Measurements from ENCODE around the gene NSD2. TPM values are rescaled to one million over a fixed set of nuclear protein-coding genes. Genes with fewer than 3 reads are reported as not detected.

The NSD2 gene
- polyA plus RNA-seq, 1 donor from 2014 or later, result 51.6 TPM

GRCh38 chr4:1900624-1901023 lies 29.4 kb downstream of the NSD2 start:
- peaks cover 8% of the 10 kb centered on the region for H4K20me1 ChIP-seq (ENCODE audit: insufficient read depth)
- no peaks in the 10 kb centered on the region for H3K9me3 ChIP-seq (ENCODE audit: low read length)
- peaks cover 3% of the 10 kb centered on the region for H3K36me3 ChIP-seq (ENCODE audit: insufficient read depth, low read length)
- no peak overlapping the region for H3K4me2 ChIP-seq (ENCODE audit: low read length)
- no peak overlapping the region for H3K27ac ChIP-seq (ENCODE audit: low read length)
- H3K9ac ChIP-seq (ENCODE audit: low read length), result no peak overlapping the region
- H3F3A ChIP-seq (ENCODE audit: insufficient read depth, low read length, poor library complexity, severe bottlenecking), result no peaks in the 10 kb centered on the region
- H3K4me3 ChIP-seq (ENCODE audit: low read length), result no peak overlapping the region
- H3K27me3 ChIP-seq (ENCODE audit: insufficient read depth, low read depth, low read length), result no peaks in the 10 kb centered on the region
- no peak overlapping the region for H2AFZ ChIP-seq (ENCODE audit: low read depth, low read length)
- H3K79me2 ChIP-seq (replicated peaks; ENCODE audit: insufficient read depth, low read length), result peaks cover 67% of the 10 kb centered on the region
- H3K9me2 ChIP-seq (ENCODE audit: insufficient read depth, low read length), result no peaks in the 10 kb centered on the region
- TF ChIP-seq EP300 (conservative IDR thresholded peaks at IDR 0.05; ENCODE audit: poor library complexity, severe bottlenecking) (no peak), EZH2 (IDR thresholded peaks at IDR 0.05; ENCODE audit: borderline replicate concordance, insufficient read depth, low read length, poor library complexity, severe bottlenecking) (no peak), MXI1 (conservative IDR thresholded peaks at IDR 0.05; ENCODE audit: poor library complexity, severe bottlenecking) (no peak), TAF1 (IDR thresholded peaks at IDR 0.05; ENCODE audit: low read depth) (no peak), POLR2AphosphoS5 (IDR thresholded peaks at IDR 0.05) (no peak), REST (IDR thresholded peaks at IDR 0.05; ENCODE audit: borderline replicate concordance) (no peak), RAD21 (conservative IDR thresholded peaks at IDR 0.05) (no peak), SMC3 (conservative IDR thresholded peaks at IDR 0.05; ENCODE audit: poor library complexity) (no peak)
- TF ChIP-seq, protein P1, sequence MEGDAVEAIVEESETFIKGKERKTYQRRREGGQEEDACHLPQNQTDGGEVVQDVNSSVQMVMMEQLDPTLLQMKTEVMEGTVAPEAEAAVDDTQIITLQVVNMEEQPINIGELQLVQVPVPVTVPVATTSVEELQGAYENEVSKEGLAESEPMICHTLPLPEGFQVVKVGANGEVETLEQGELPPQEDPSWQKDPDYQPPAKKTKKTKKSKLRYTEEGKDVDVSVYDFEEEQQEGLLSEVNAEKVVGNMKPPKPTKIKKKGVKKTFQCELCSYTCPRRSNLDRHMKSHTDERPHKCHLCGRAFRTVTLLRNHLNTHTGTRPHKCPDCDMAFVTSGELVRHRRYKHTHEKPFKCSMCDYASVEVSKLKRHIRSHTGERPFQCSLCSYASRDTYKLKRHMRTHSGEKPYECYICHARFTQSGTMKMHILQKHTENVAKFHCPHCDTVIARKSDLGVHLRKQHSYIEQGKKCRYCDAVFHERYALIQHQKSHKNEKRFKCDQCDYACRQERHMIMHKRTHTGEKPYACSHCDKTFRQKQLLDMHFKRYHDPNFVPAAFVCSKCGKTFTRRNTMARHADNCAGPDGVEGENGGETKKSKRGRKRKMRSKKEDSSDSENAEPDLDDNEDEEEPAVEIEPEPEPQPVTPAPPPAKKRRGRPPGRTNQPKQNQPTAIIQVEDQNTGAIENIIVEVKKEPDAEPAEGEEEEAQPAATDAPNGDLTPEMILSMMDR (IDR thresholded peaks at IDR 0.05; ENCODE audit: poor library complexity, severe bottlenecking), result no peak

DNA sequence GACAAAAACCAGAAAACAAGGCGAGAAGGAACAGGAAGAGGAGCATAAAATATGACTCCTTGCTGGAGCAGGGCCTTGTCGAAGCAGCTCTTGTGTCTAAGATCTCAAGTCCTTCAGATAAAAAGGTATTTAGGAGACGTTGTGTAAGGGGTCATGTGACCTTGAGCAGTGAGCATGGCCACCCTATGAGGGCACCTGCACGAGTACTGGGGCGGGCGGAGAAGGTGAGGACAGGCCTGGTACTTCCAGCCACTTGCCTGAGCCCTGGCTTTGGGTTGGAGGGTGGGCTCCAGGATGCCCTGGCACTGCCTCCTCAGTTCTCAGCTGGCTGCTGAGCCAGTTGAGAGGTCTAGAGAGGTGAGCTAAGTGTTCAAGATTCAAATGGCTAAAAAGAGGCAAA lies 29.9 kb downstream of the NSD2 start:
- Histone ChIP-seq H3K27ac (ENCODE audit: low read length) (no peak overlapping the region), H3K9me2 (ENCODE audit: insufficient read depth, low read length) (no peaks in the 10 kb centered on the region), H3K9ac (ENCODE audit: low read length) (no peak overlapping the region), H3K9me3 (ENCODE audit: low read length) (no peaks in the 10 kb centered on the region), H2AFZ (ENCODE audit: low read depth, low read length) (no peak overlapping the region), H3F3A (ENCODE audit: insufficient read depth, low read length, poor library complexity, severe bottlenecking) (no peaks in the 10 kb centered on the region), H3K36me3 (ENCODE audit: insufficient read depth, low read length) (peaks cover 3% of the 10 kb centered on the region), H3K4me3 (ENCODE audit: low read length) (no peak overlapping the region), H4K20me1 (ENCODE audit: insufficient read depth) (peaks cover 8% of the 10 kb centered on the region), H3K4me2 (ENCODE audit: low read length) (no peak overlapping the region), H3K79me2 (replicated peaks; ENCODE audit: insufficient read depth, low read length) (peaks cover 67% of the 10 kb centered on the region), H3K27me3 (ENCODE audit: insufficient read depth, low read depth, low read length) (no peaks in the 10 kb centered on the region)
- no peak for TF ChIP-seq RAD21 (conservative IDR thresholded peaks at IDR 0.05)
- no peak for TF ChIP-seq POLR2AphosphoS5 (IDR thresholded peaks at IDR 0.05)
- TF ChIP-seq SMC3 (conservative IDR thresholded peaks at IDR 0.05; ENCODE audit: poor library complexity), result no peak
- TF ChIP-seq EZH2 (IDR thresholded peaks at IDR 0.05; ENCODE audit: borderline replicate concordance, insufficient read depth, low read length, poor library complexity, severe bottlenecking), result no peak
- TF ChIP-seq, protein P1 (IDR thresholded peaks at IDR 0.05; ENCODE audit: poor library complexity, severe bottlenecking), result no peak
- no peak for TF ChIP-seq MXI1 (conservative IDR thresholded peaks at IDR 0.05; ENCODE audit: poor library complexity, severe bottlenecking)
- no peak for TF ChIP-seq REST (IDR thresholded peaks at IDR 0.05; ENCODE audit: borderline replicate concordance)
- TF ChIP-seq TAF1 (IDR thresholded peaks at IDR 0.05; ENCODE audit: low read depth), result no peak
- no peak for TF ChIP-seq EP300 (conservative IDR thresholded peaks at IDR 0.05; ENCODE audit: poor library complexity, severe bottlenecking)
